HepG2 (cell line): Measurements from ENCODE around the gene ALG9. TPM values are rescaled to one million over a fixed set of nuclear protein-coding genes. Genes with fewer than 3 reads are reported as not detected.

ENCODE experiments used
- ARID2 ChIP-seq: sonication (generic); formaldehyde crosslinking; IDR thresholded peaks from 2 replicates; pipeline ENCODE4 v1.8.1; 2022; ENCODE audit warnings: mild to moderate bottlenecking, missing genetic modification reagents, borderline replicate concordance
- CHCHD3 ChIP-seq: sonication (generic); formaldehyde crosslinking; IDR thresholded peaks from 2 replicates; pipeline ENCODE4 v1.8.0; 2022; ENCODE audit warnings: mild to moderate bottlenecking, missing genetic modification reagents, moderate library complexity
- FLYWCH1 ChIP-seq: sonication (generic); formaldehyde crosslinking; IDR thresholded peaks from 2 replicates; pipeline ENCODE4 v1.8.1; 2023; ENCODE audit warnings: mild to moderate bottlenecking, missing genetic modification reagents
- FOSL2 ChIP-seq: sonication (generic); formaldehyde crosslinking; IDR thresholded peaks from 2 replicates; pipeline ENCODE4 v1.4.0; 2020; ENCODE audit warnings: missing genetic modification reagents
- KLF12 ChIP-seq: sonication (generic); formaldehyde crosslinking; IDR thresholded peaks from 2 replicates; pipeline ENCODE4 v1.4.0; 2020; ENCODE audit warnings: missing genetic modification reagents, borderline replicate concordance
- NCOR1 ChIP-seq: fragments of 200-600 bp; sonication (generic); IDR thresholded peaks from 2 replicates; pipeline ENCODE4 v1.7.0; 2017; ENCODE audit warnings: antibody characterized with exemption, low read length, borderline replicate concordance
- PAXIP1 ChIP-seq: sonication (generic); formaldehyde crosslinking; conservative IDR thresholded peaks from 2 replicates; pipeline ENCODE4 v1.4.0; 2020; ENCODE audit warnings: mild to moderate bottlenecking, missing genetic modification reagents, moderate library complexity
- TBL1XR1 ChIP-seq: fragments of 150-350 bp; IDR thresholded peaks from 2 replicates; pipeline ENCODE4 v1.6.1; 2014; ENCODE audit warnings: borderline replicate concordance, low read length; ENCODE audit not compliant: partially characterized antibody
- ZBTB20 ChIP-seq: sonication (generic); formaldehyde crosslinking; IDR thresholded peaks from 2 replicates; pipeline ENCODE4 v1.8.1; 2023; ENCODE audit warnings: missing genetic modification reagents, low read depth, mild to moderate bottlenecking, borderline replicate concordance
- ZBTB34 ChIP-seq: sonication (generic); formaldehyde crosslinking; IDR thresholded peaks from 2 replicates; pipeline ENCODE4 v1.8.0; 2022; ENCODE audit warnings: mild to moderate bottlenecking, missing genetic modification reagents
- ZFP1 ChIP-seq: IDR thresholded peaks from 2 replicates; pipeline ENCODE4 v1.6.1; 2016
- ZFX ChIP-seq: sonication (generic); formaldehyde crosslinking; IDR thresholded peaks from 2 replicates; pipeline ENCODE4 v1.4.0; 2020; ENCODE audit warnings: mild to moderate bottlenecking, low read depth, missing genetic modification reagents, moderate library complexity
- ZIK1 ChIP-seq: sonication (generic); formaldehyde crosslinking; IDR thresholded peaks from 2 replicates; pipeline ENCODE4 v1.5.0; 2020; ENCODE audit warnings: mild to moderate bottlenecking, low read depth, missing genetic modification reagents, borderline replicate concordance
- ZNF576 ChIP-seq: sonication (generic); formaldehyde crosslinking; IDR thresholded peaks from 2 replicates; pipeline ENCODE4 v1.4.0; 2020; ENCODE audit warnings: mild to moderate bottlenecking, missing genetic modification reagents
- polyA plus RNA-seq, 8 experiments: library from polyadenylated mRNA; depleted of rRNA in 3 of 8; stranded (reverse) in 7 of 8; unstranded in 1 of 8; fragments of >200 nt; fragmentation: Illumina TruSeq in 4 of 8; extraction: Trizol in 4 of 8; gene quantifications; 2 replicates each; pipeline versions ENCODE4 v1.2.1 to v1.2.3, GENCODE V29; 2011 to 2016; ENCODE audit warnings: low read depth in 4 of 8, missing spikeins in 1 of 8, mixed read lengths in 1 of 8; ENCODE audit not compliant: insufficient read depth in 1 of 8
- total RNA-seq, 5 experiments: library from RNA; depleted of rRNA; stranded (reverse); fragments of >200 nt; fragmentation: Illumina TruSeq; extraction: Trizol; gene quantifications; 2 replicates each; pipeline ENCODE4 v1.2.3, GENCODE V29; 2016; ENCODE audit warnings: low read depth in 1 of 5
- TF ChIP-seq, protein P1 (sequence below): sonication (generic); formaldehyde crosslinking; IDR thresholded peaks from 2 replicates; pipeline ENCODE4 v1.5.1; 2020; ENCODE audit warnings: mild to moderate bottlenecking, moderate library complexity, missing genetic modification reagents

Gene ALG9
- total and polyA plus RNA-seq, 2 of the 13 experiments (the other 11 are each of a cell fraction or from before 2014, with no cell fraction given): 39.4 to 40.6 TPM

DNA sequence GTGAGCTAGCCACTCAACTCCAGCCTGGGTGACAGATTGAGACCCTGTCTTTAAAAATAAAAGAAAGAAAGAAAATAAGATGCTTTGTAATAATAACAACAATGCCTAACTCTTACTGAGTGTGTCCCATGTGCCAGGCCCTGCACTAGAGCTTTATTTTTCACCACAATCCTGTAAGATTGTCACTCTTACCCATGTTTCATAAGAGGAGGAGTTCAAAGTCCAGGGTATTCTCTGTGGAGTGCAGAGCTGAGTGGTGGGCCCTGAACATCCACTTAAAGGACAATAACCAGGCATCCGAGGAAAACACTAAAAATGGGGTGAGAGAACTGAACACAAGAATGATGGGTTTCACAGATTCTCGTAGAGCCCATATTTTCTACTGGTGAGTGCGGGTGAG, 46.4 kb upstream of the ALG9 start (continued):
- TF ChIP-seq NCOR1 (peak; percentile 37; the same call in 1 of the 2 replicates), CHCHD3 (CRISPR knock-in tag) (no peak), ZIK1 (CRISPR knock-in tag) (no peak), ZFP1 (CRISPR knock-in tag) (no peak), KLF12 (CRISPR knock-in tag) (no peak), ZBTB20 (CRISPR knock-in tag) (no peak), FOSL2 (no peak), PAXIP1 (peak; percentile 47), TBL1XR1 (no peak), ZNF576 (CRISPR knock-in tag) (no peak), ZBTB34 (CRISPR knock-in tag) (no peak), ZFX (CRISPR knock-in tag) (peak; percentile 23; the same call in 1 of the 2 replicates), ARID2 (CRISPR knock-in tag) (no peak), FLYWCH1 (CRISPR knock-in tag) (no peak)
- TF ChIP-seq, protein P1, sequence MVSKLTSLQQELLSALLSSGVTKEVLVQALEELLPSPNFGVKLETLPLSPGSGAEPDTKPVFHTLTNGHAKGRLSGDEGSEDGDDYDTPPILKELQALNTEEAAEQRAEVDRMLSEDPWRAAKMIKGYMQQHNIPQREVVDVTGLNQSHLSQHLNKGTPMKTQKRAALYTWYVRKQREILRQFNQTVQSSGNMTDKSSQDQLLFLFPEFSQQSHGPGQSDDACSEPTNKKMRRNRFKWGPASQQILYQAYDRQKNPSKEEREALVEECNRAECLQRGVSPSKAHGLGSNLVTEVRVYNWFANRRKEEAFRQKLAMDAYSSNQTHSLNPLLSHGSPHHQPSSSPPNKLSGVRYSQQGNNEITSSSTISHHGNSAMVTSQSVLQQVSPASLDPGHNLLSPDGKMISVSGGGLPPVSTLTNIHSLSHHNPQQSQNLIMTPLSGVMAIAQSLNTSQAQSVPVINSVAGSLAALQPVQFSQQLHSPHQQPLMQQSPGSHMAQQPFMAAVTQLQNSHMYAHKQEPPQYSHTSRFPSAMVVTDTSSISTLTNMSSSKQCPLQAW (CRISPR knock-in tag): 0 out of 2 replicates have a peak, but pooled peaks have one; percentile 49
